GM18870 (cell line): Measurements from ENCODE around the gene ATP6V1A.

Experiments used
- ATAC-seq: cut with Tn5 transposase; IDR thresholded peaks from one replicate; pipeline ENCODE4 v1.9.1; 2021; ENCODE audit warnings: moderate library complexity; ENCODE audit not compliant: unreplicated experiment

ATP6V1A gene

GRCh38 chr3:113745756-113746547, 883 bp upstream of the ATP6V1A start, which contains the start of gene NAA50:
Gene NAA50 (minus strand): TSS chr3:113746249. CDS start chr3:113745949, 300 bp downstream.
- ATAC-seq: peak; percentile 28

DNA sequence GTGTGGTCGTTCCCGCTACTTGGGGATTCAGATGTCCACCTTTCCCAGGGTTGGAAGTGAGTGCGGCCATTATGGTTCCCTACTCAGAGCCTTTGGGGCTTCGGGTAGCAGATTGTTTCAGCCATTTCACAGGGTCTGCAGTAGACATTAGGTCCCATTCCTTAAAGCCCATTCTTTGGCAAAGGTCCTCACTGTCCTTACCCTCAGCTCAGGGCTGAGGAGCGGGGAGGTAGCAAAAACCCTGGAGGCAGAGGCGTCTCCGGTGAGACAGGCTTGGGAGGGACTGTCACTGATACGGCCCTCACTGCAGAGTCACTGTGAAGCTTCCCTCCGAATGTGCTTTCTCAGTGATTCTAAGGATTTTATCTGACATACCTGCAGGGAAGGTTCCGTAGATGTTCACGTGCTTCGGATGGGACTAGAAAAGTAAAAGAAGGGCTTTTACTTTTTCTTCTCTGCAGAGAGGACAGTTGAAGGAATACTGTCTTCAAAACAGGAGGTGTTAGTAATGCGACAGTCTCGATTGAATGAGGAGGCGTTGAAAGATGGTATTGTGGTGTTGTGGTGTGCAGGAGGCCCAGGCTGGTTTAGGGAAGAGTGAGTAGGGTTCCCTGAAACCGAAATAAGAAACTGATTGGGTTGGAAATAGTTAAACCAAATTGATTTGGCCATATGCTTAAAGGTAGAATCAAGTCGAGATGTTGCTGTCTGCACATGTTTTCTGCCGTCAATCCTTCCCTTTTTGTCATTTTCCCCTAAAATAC, 630 bp downstream of the ATP6V1A start:
- ATAC-seq: no peak

DNA sequence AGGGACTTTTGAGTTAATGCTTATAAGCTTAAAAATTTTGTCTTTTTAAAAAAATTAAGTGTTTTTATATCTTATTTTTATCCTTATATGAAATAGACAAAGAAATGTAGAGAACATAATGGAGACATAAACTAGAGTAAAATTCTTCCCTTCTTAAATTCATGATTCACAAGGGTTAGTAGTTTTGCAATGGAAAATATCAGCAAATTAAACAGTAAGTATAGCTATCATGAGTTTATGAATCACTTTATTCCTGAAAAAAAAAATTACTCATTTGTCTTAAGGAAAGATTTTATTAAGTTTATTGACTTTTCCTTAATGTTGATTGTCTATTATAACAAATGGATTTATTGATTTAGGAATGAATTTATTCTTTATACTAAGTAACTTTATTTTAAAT, 4.3 kb downstream of the ATP6V1A start:
- ATAC-seq: no peak

DNA sequence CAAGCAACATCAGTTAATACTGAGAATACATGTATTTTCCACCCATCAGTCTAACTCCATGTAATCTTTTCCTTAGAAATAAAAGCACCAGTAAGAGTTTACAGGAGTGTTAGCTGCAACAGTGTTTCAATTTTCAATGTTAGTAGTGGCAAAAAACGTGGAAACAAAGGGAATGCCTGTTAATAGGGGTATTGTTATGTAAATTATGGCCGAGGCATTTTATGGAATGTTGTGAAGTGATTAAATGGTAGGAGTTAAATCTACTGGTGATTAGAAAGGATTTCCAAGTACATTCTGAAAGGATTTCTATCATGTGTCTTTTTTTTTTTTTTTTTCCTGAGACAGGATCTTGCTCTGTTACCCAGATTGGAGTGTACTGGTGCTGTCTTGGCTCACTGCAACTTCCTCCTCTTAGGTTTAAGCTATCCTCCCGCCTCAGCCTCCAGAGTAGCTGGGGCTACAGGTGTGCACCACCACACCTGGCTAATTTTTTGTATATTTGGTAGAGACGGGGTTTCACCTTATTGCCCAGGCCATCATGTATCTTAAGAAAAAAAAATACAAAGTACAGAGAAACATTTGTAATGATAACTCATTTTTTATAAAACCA, 6.6 kb downstream of the ATP6V1A start:
- no peak for ATAC-seq

DNA sequence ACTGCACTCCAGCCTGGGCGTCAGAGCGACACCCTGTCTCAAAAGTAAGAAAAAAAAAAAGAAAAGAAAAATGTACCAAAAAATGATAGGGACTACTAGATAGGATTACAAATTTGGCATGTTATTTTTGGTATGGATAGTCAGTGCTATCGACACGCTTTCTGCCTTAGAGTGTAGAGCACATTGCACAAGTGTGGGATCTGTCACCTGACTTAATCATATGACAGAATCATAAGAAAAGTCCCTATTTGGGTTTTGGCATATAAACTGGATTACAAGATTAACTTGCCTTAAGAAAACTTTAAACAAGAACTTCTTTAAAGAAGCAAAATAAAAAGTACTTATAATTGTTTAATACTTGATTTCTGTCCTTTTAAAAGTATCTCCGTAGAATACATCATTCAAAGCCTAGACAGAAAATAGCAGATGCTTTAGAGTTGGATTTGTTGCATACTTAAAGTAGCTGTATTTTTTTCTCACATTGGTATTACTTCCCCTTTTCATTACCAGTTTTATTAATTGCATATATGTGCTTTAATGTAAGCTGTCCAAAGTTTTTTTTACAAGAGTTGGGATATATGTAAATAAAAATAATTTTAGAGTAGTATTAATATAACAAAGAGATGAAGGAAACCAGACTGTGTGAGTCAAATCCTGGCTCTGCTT, 7.8 kb downstream of the ATP6V1A start:
- ATAC-seq: peak; percentile 45

DNA sequence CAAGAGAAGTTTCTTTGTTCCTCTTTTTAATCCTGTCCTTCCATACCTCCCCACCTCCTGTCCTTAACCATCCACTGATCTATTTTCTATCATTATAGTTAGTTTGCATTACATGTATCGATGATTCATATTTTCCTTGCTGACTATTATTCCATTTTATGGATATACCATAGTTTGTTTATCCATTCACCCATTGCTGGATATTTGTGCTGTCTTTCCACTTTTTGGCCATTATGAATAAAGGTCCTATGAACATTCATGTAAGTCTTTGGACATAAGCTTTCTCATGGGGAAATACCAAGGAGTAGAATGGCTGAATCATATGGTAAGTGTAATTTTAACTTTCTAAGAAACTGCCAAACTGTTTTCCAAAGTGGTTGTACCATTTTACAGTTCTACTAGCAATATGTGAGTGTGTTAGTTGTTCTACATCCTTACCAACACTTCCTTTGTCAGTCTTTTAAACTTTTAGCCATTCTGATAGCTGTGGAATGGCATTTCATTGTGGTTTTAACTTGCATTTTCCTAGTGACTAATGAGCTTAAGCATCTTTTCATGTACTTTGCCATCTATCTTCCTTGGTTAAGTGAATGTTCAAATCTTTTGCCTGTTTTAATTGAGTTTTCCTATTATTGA, 11.7 kb downstream of the ATP6V1A start:
- no peak for ATAC-seq

- ATAC-seq: no peak
These were observed 17.9 kb downstream of the ATP6V1A start for GRCh38 chr3:113764698-113765097.

DNA sequence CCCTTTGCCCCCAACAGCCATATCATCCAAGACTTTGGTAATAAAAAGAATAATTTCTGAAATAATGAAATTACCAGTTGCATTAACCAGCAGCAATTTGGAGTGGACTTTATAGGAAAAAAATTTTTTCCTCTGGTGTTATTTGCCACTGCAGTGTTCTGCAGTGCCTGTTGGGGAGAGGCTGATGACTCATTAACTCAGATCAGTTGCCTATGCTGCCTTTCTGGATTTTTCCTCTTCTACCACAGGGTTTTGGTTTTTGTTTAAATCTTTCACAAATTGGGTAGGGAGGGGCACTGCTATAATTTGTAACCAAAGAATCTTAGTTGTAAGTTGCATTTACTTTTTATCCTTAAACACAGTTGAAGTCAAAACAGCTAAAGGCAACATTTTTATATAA, 22.7 kb downstream of the ATP6V1A start:
- peak; percentile 78 for ATAC-seq

DNA sequence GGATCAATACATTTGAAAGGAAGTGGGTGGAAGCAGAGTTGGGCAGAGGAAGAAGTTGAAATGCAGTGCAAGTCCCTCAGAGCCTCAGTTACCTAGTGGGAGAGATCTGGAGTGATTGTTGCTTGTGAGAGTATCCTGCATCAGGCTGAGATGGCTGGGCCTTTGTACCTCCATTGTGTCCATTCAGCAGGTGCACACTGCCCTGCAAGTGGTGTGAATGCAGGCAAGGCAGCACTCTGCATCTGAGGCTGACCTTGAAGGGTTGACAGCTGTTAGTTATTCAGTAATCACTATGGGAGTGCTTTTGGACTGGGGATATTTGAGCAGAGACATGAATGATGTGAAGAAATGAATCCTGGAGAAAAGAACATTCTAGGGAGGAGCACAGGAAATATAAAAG, 25.2 kb downstream of the ATP6V1A start:
- ATAC-seq: no peak

- no peak for ATAC-seq
These were observed 26.5 kb downstream of the ATP6V1A start for GRCh38 chr3:113773381-113773780.

GRCh38 chr3:113775516-113775915, 28.7 kb downstream of the ATP6V1A start:
- ATAC-seq: no peak

- no peak for ATAC-seq
These were observed 29.7 kb downstream of the ATP6V1A start for GRCh38 chr3:113776564-113776963.

DNA sequence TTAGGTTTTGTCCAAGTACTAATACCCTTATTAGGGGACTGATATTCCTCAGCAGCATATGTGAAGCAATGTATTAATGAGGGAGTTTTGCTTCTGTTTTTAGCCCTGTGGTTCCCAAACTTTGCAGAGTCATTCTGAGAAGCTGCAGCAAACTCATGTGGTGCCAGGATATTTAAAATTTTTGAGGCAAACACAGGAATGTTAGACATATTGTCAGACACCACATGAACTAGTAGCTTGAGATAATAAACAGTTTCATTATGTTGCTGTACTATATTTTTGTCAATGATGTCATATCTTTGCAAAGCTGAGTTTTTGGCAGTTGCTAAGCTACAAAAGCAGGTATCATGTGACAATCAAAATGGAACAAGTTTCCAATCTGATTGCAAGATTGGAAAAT, 36.6 kb downstream of the ATP6V1A start:
- ATAC-seq: peak; percentile 69

GRCh38 chr3:113783980-113784379, 37.1 kb downstream of the ATP6V1A start:
- no peak for ATAC-seq

GRCh38 chr3:113791381-113791780, 44.5 kb downstream of the ATP6V1A start:
- no peak for ATAC-seq

DNA sequence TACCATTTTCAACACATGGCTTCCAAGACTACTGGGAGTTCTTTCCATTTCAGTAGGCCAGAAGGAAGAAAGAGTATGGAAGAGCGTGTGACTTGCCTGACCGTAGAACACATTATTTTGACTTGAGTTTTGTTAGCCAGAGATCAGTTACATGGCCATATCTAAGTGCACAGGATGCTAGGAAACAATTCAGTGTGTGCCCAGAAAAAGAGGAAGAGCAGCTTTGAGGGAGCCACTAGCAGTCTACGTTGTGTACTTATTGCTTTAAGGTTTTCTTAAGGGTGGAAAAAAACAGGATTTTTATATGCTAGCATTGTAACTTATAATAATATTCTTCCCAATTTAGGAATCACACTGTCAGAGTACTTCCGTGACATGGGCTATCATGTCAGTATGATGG, 47.7 kb downstream of the ATP6V1A start:
- ATAC-seq: no peak

DNA sequence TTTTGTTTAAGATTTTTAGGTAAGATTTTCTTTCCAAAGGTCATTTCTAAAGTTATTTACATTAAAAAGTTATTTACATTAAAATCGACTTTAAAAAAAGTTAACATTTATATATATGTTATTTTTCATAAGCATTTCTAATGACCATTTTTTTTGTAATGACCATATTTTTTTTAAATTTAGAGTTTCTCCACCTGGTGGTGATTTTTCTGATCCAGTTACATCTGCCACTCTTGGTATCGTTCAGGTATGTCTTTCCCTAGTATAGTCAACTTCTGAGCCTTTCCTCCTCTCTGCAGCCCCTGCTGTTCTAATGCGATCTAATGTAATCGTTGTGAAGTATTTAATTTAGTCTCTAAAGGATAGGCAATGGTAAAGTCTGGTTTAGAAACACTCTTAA, 48.9 kb downstream of the ATP6V1A start:
- ATAC-seq: no peak

- no peak for ATAC-seq
These were observed 56.1 kb downstream of the ATP6V1A start for GRCh38 chr3:113802795-113803455.

DNA sequence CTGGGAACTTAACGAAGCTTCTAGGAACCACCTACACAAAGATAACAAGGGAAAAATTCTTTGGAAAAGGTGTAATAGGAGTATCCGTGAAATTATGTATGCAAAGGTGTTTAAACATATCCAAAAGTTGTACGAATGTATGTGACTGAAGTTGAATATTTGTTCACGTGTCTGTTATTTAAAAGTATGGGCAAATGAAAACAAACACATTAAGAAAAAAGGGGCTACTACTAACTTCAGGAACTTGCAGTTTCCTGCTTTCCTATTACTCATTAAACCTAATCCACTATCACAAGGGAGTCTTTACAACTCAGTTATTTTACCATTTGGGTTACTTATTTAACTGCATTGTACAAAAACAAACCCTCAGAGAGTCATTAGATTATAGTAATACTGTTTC, 57.8 kb downstream of the ATP6V1A start:
- ATAC-seq: no peak

GRCh38 chr3:113805249-113805648, 58.4 kb downstream of the ATP6V1A start:
- no peak for ATAC-seq
